Activated CD4-positive, CD25-positive, alpha-beta regulatory T cell treated with anti-CD3 and anti-CD28 coated beads, Interleukin-2, amount 50 U/mL, for 72 hours (primary cell): ENCODE measurements around the gene CFAP73.
"Not testable (repeated sequence)": the region's sequence is repeated elsewhere in the genome, so short reads cannot be mapped to it uniquely, and the experiment has no call there.

Experiments used
- DNase-seq: peaks from one replicate; pipeline ENCODE4 v3.0.0; 2021

Gene CFAP73

GRCh38 chr12:113120670-113121370 is 28.7 kb upstream of the CFAP73 start:
- DNase-seq: no peak

GRCh38 chr12:113127791-113128199 is 21.7 kb upstream of the CFAP73 start:
- no peak for DNase-seq

GRCh38 chr12:113128802-113129663 is 20.5 kb upstream of the CFAP73 start:
- DNase-seq: no peak

- no peak for DNase-seq
These were observed 19.7 kb upstream of the CFAP73 start for GRCh38 chr12:113129664-113130456.

GRCh38 chr12:113130457-113131135 is 18.9 kb upstream of the CFAP73 start:
- DNase-seq: no peak

DNA sequence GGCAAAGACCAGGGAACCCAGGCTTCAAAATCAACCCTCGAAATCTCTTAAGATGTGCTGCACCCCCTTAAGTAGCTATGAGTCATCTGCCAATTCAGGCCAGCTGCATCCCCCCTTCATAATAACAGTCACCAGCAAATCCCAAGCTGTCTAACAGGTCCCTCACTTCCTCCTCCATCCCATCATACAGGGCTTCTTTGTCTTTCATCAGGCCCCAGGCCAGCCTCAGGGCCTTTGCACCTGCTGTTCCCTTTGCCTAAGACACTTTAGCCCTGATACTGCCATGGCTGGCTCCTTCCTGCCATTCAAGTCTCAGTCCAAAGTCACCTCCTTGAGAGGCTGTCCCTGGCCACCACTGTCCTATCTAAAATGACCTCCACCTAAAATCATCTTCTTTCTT is 18.0 kb upstream of the CFAP73 start:
- no peak for DNase-seq

- no peak for DNase-seq
These were observed 16.5 kb upstream of the CFAP73 start for GRCh38 chr12:113133036-113133435.

GRCh38 chr12:113133666-113134065 is 15.9 kb upstream of the CFAP73 start:
- no peak for DNase-seq

DNA sequence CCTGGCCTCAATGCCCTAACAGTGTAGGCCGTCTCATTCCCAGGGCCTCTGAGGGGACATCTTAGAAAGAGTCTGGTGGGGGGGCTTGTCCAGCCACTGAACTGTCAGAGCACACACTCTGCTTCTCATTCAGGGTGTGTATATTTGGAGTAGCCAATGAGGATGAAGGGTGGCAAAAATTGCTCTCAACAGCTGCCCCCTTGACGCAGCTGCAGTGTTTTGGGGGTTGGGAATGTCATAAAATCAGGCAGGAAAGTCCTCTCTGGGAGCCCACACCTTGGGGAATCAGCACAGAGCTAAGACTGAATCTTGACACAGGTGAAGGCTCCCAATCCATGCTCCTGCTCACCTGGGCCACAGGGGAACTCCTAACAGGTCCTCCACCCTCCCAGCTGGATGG is 15.5 kb upstream of the CFAP73 start:
- DNase-seq: no peak

GRCh38 chr12:113134521-113134951 is 15.0 kb upstream of the CFAP73 start:
- DNase-seq: no peak

- DNase-seq: peak; percentile 82
These were observed 14.1 kb upstream of the CFAP73 start, which contains the start of gene RASAL1 for GRCh38 chr12:113135178-113136127. RASAL1 (minus strand) TSS chr12:113135761; CDS start chr12:113135462, 299 bp downstream.

DNA sequence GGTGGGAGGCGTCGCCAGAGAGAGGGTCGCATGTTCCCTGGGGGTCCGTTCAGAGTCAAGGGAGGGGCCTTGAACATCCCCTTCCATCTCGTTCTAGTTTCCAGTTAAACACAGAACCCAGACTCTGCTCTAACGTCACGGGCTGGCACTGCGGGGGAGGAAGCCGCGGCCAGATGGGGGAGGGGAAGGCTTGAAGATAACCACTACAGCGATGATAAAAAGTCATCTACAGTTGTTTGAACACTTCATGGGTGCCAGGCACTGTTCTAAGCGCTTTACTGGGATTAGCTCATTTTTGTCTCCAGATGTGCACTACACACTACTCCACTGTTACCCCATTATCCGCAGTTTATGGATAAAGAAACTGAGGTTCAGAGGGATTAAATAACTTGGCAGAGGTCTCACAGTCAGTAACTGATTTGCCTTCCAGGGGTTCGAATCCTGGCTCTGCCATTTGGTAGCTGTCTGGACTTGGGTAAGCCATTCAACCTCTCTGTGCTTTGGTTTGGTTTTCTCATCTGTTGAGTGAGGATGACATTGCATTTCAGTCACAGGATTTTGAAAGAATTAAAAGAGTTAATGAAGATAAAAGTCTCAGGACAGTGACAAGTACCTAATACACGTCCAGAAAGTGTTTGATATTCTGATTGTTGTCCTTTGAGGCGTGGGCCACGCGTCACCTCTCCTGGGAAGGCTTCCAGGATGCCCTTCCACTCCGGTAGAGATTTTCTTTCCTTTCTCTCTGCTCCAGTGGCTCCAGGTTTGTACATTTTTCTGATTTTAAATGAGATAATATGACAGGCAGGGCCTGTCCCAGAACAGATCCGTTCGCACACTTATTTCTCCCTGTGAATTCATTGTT is 13.2 kb upstream of the CFAP73 start:
- peak; percentile 68 for DNase-seq

GRCh38 chr12:113136990-113137511 is 12.5 kb upstream of the CFAP73 start:
- DNase-seq: no peak

DNA sequence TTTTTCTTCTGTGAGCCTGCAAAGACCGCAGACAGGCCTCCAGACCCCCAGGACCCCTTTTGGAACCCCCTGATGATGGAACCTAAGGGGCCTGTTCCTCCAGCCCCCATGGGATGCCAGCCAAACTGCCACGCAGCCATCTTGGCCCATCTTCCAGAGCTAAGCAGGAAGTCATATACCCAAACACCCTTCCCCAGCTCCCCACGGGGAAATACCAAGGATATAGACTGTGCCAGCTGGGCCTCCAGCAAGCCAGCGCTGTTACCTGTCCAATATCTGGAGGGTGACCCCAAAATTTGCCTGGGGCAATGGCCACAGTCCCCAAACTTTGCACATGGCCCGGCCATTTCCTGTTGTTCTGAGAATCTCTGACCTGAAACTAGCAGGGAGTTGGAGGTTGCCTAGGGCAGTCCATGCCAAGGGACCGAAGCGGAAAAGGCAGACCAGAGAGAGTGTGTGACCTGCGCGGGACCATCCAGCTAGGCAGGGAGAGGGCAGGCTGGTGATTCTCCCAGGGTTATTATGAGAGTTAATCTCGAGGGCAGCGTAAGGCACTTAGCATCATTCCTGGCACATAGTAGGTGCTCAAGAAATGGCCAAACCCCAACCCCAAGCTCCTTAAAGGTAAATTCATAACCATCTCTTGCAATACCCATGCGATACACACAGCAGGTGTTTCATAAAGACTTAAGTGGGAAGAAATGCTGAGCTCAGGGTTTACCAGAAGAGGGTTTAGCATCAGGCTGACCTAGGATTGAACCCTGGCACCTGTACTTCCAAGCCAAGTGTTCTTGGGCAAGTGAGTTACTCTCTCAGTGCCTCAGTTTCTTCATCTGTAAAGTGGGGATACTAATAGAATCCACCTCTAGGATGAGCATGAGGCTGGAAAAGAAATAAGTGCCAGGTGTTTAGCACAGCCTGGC is 11.4 kb upstream of the CFAP73 start:
- DNase-seq: no peak

- DNase-seq: no peak
These were observed 10.7 kb upstream of the CFAP73 start for GRCh38 chr12:113138826-113139225.

- no peak for DNase-seq
These were observed 8.8 kb upstream of the CFAP73 start for GRCh38 chr12:113140706-113141105.

GRCh38 chr12:113141716-113142115 is 7.8 kb upstream of the CFAP73 start:
- not testable (repeated sequence) for DNase-seq

- DNase-seq: no peak
These were observed 7.2 kb upstream of the CFAP73 start for GRCh38 chr12:113142173-113142885.
